Stimulated activated CD8-positive, alpha-beta memory T cell treated with anti-CD3 and anti-CD28 coated beads, Interleukin-7, amount 100 ng/mL, for 1 hour (primary cell): ENCODE results near the gene OOSP2.
"Not testable (repeated sequence)": the region's sequence is repeated elsewhere in the genome, so short reads cannot be mapped to it uniquely, and the experiment has no call there.

Source experiments
- DNase-seq, 2 donors: peaks; one replicate each; pipeline ENCODE4 v3.0.0-alpha.2; 2020; ENCODE audit warnings: low read depth in 2 of 2

Gene OOSP2

GRCh38 chr11:60040109-60040508 is at the start of gene OOSP2:
Gene OOSP2, plus strand, starts transcription at chr11:60040409. Its CDS starts 51 bp downstream, at chr11:60040460.
- no peak for DNase-seq

- no peak for DNase-seq
Observed at GRCh38 chr11:59990421-59990820, 49.8 kb upstream of the OOSP2 start.

GRCh38 chr11:59992425-59992824 is 47.8 kb upstream of the OOSP2 start:
- DNase-seq = no peak

GRCh38 chr11:59997800-59998199 is 42.4 kb upstream of the OOSP2 start:
- no peak for DNase-seq

- DNase-seq = no peak
Observed at GRCh38 chr11:59999691-60000090, 40.5 kb upstream of the OOSP2 start.

- no peak for DNase-seq
Observed at GRCh38 chr11:60003729-60004128, 36.5 kb upstream of the OOSP2 start.

- no peak for DNase-seq
Observed at GRCh38 chr11:60005360-60005759, 34.8 kb upstream of the OOSP2 start.

GRCh38 chr11:60016881-60017280 is 23.3 kb upstream of the OOSP2 start, which contains the start of gene OOSP4B:
Gene OOSP4B, plus strand, starts transcription at chr11:60017181.
- DNase-seq = no peak

- no peak for DNase-seq
Observed at GRCh38 chr11:60018058-60018457, 22.2 kb upstream of the OOSP2 start.

- DNase-seq = not testable (repeated sequence)
Observed at GRCh38 chr11:60020376-60020775, 19.8 kb upstream of the OOSP2 start.

GRCh38 chr11:60029015-60029632 is 11.1 kb upstream of the OOSP2 start:
- DNase-seq = no peak

GRCh38 chr11:60050422-60050821 is 10.2 kb downstream of the OOSP2 start:
- DNase-seq = not testable (repeated sequence)

- DNase-seq = not testable (repeated sequence)
Observed at GRCh38 chr11:60050839-60051238, 10.6 kb downstream of the OOSP2 start.

GRCh38 chr11:60056349-60056969 is 16.2 kb downstream of the OOSP2 start, which contains the start of gene MS4A3:
Gene MS4A3, plus strand, starts transcription at chr11:60056665. Its CDS starts 4,496 bp downstream, at chr11:60061161.
- no peak for DNase-seq

GRCh38 chr11:60059052-60059451 is 18.8 kb downstream of the OOSP2 start:
- DNase-seq = no peak

- DNase-seq = no peak
Observed at GRCh38 chr11:60059521-60060240, 19.5 kb downstream of the OOSP2 start.

- DNase-seq = no peak
Observed at GRCh38 chr11:60064111-60064510, 23.9 kb downstream of the OOSP2 start.

GRCh38 chr11:60065801-60066200 is 25.6 kb downstream of the OOSP2 start:
- no peak for DNase-seq

GRCh38 chr11:60069450-60069849 is 29.2 kb downstream of the OOSP2 start:
- no peak for DNase-seq

- not testable (repeated sequence) for DNase-seq
Observed at GRCh38 chr11:60071644-60072043, 31.4 kb downstream of the OOSP2 start.

GRCh38 chr11:60077216-60077817 is 37.1 kb downstream of the OOSP2 start:
- DNase-seq = no peak

GRCh38 chr11:60077981-60078380 is 37.8 kb downstream of the OOSP2 start:
- DNase-seq = no peak
